HEK293 (cell line): ENCODE results near the gene PAX6.

Experiments used
- CTCF ChIA-PET: fragments of 350-600 bp; formaldehyde crosslinking; extraction: SDS; loops from one replicate; lab custom pipeline; 2021; ENCODE audit warnings: antibody characterized with exemption; lab: Yijun Ruan, JAX
- POLR2A ChIA-PET: fragments of 300-600 bp; formaldehyde crosslinking; extraction: SDS; loops from one replicate; lab custom pipeline; 2020; ENCODE audit warnings: antibody characterized with exemption, inconsistent platforms; lab: Yijun Ruan, JAX
- H3K27ac ChIP-seq: fragments of 200-500 bp; sonication (Bioruptor generic); 2 replicates; pipeline ENCODE4 v1.5.1; 2014; ENCODE audit warnings: low read depth, low read length, control low read depth, inconsistent platforms; ENCODE audit errors: extremely low read depth
- H3K36me3 ChIP-seq, 2 experiments: fragments of 200-500 bp in 1 of 2; sonication (Bioruptor generic) in 1 of 2; 1 replicate in 1 of 2; 2 replicates in 1 of 2; pipeline ENCODE4 v1.5.1; 2014 to 2017; ENCODE audit warnings: inconsistent platforms in 2 of 2, low read length in 2 of 2; ENCODE audit not compliant: control insufficient read depth in 2 of 2, insufficient read depth in 1 of 2
- H3K4me1 ChIP-seq: fragments of 200-500 bp; sonication (Bioruptor generic); 2 replicates; pipeline ENCODE4 v1.5.1; 2014; ENCODE audit warnings: mild to moderate bottlenecking, low read length, inconsistent platforms; ENCODE audit not compliant: control insufficient read depth, insufficient read depth
- H3K4me3 ChIP-seq: 2 replicates; pipeline ENCODE4 v1.5.1; 2011; ENCODE audit warnings: low read depth, mild to moderate bottlenecking, control low read depth, low read length, moderate library complexity
- H3K9me3 ChIP-seq: fragments of 200-500 bp; sonication (Bioruptor generic); 2 replicates; pipeline ENCODE4 v1.5.1; 2014; ENCODE audit warnings: low read depth, low read length, inconsistent platforms; ENCODE audit not compliant: control insufficient read depth, insufficient read depth
- MYNN ChIP-seq: fragments of 450-650 bp; formaldehyde crosslinking; IDR thresholded peaks from 2 replicates; pipeline ENCODE4 v1.5.1; 2016; ENCODE audit warnings: missing biosample characterization, missing genetic modification characterization, borderline replicate concordance
- PBX3 ChIP-seq: sonication (generic); formaldehyde crosslinking; IDR thresholded peaks from 2 replicates; pipeline ENCODE4 v1.8.1; 2022; ENCODE audit warnings: mild to moderate bottlenecking, moderate library complexity, missing genetic modification reagents
- SETDB1 ChIP-seq: IDR thresholded peaks from one replicate; pipeline ENCODE4 v1.6.1; 2017; ENCODE audit warnings: mild to moderate bottlenecking, low read length, moderate library complexity, mixed read lengths; ENCODE audit not compliant: insufficient read length
- SP2 ChIP-seq: fragments of 450-650 bp; formaldehyde crosslinking; IDR thresholded peaks from 2 replicates; pipeline ENCODE4 v1.5.1; 2016; ENCODE audit warnings: missing biosample characterization, missing genetic modification characterization
- ZNF248 ChIP-seq: fragments of 450-650 bp; formaldehyde crosslinking; IDR thresholded peaks from 2 replicates; pipeline ENCODE4 v1.5.1; 2017; ENCODE audit warnings: missing biosample characterization, missing genetic modification characterization
- ZNF280C ChIP-seq: fragments of 450-650 bp; formaldehyde crosslinking; IDR thresholded peaks from 2 replicates; pipeline ENCODE4 v1.5.1; 2016; ENCODE audit warnings: missing biosample characterization, missing genetic modification characterization
- ZNF473 ChIP-seq: fragments of 450-650 bp; formaldehyde crosslinking; IDR thresholded peaks from 2 replicates; pipeline ENCODE4 v1.5.1; 2017; ENCODE audit warnings: missing biosample characterization, missing genetic modification characterization
- ZNF514 ChIP-seq: fragments of 450-650 bp; formaldehyde crosslinking; IDR thresholded peaks from 2 replicates; pipeline ENCODE4 v1.5.1; 2016; ENCODE audit warnings: missing biosample characterization, missing genetic modification characterization
- ZNF530 ChIP-seq: fragments of 450-650 bp; formaldehyde crosslinking; IDR thresholded peaks from 2 replicates; pipeline ENCODE4 v1.5.1; 2016; ENCODE audit warnings: low read depth, missing biosample characterization, missing genetic modification characterization
- ZNF558 ChIP-seq: fragments of 450-650 bp; formaldehyde crosslinking; IDR thresholded peaks from 2 replicates; pipeline ENCODE4 v1.5.1; 2016; ENCODE audit warnings: missing biosample characterization, missing genetic modification characterization
- ZNF560 ChIP-seq: fragments of 450-650 bp; formaldehyde crosslinking; IDR thresholded peaks from 2 replicates; pipeline ENCODE4 v1.5.1; 2017; ENCODE audit warnings: missing biosample characterization, missing genetic modification characterization, borderline replicate concordance
- ZNF645 ChIP-seq: fragments of 450-650 bp; formaldehyde crosslinking; IDR thresholded peaks from 2 replicates; pipeline ENCODE4; 2016; ENCODE audit warnings: missing biosample characterization, missing genetic modification characterization
- ZNF785 ChIP-seq: fragments of 450-650 bp; formaldehyde crosslinking; IDR thresholded peaks from 2 replicates; pipeline ENCODE4 v1.5.1; 2016; ENCODE audit warnings: missing biosample characterization, missing genetic modification characterization
- TF ChIP-seq, protein P1 (sequence below): fragments of 450-650 bp; formaldehyde crosslinking; IDR thresholded peaks from 2 replicates; pipeline ENCODE4 v1.5.1; 2016; ENCODE audit warnings: missing biosample characterization, missing genetic modification characterization

Gene PAX6

DNA sequence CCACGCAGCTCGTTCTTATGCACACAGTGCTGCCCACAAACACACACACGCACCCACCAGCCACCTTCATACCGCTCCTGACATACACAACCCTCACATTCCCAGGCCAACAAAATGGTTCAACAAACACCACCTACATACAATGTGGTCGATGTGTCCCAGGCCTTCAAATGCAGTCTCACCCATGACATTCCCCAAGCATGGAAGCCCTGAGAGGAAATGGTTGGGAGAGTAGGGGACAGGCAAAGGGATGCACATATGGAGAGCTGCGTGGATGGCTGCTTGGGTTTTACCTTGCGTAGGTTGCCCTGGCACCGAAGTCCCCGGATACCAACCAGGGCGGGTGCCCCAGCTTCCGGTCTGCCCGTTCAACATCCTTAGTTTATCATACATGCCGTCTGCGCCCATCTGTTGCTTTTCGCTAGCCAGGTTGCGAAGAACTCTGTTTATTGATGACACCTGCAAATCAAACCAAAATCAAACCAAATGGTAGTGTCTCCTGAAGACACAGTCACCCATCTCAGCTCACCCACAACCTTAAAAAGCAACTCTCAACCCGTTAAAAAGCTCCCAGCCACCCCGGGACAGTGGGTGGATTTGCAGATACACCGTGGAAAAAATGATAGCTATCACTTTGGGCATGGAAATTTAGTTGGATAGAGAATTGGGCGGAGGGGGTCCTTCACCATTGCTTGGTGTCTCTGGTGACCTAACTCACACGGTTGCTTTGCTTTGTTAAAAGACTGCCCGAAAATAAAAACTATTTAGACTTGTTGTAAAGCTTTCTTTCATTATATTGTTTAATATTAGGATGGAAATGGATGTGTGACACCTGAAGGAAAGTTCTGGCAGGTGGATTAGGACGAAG lies 10.5 kb downstream of the PAX6 start (continued):
- TF ChIP-seq PBX3 (no peak), SP2 (tag by site-specific recombination) (no peak), ZNF280C (tag by site-specific recombination) (no peak), ZNF558 (tag by site-specific recombination) (no peak), ZNF473 (no peak)

GRCh38 chr11:31799435-31800397 lies 11.4 kb downstream of the PAX6 start:
- ChIA-PET CTCF (interaction anchor here (1.4 kb wide), 1 partner anchor 11 kb away, joined by 3 read pairs; no protein-coding TSS in a partner anchor), POLR2A (no interaction called here)
- Histone ChIP-seq H3K4me1 (no peaks in the 10 kb centered on the region), H3K9me3 (no peaks in the 10 kb centered on the region), H3K36me3 (peaks cover 4 to 75% of the 10 kb centered on the region in 2 experiments; a peak in 2 of 3 replicates), H3K4me3 (no peak overlapping the region), H3K27ac (no peak overlapping the region)
- TF ChIP-seq ZNF560 (tag by site-specific recombination) (no peak), MYNN (tag by site-specific recombination) (no peak), ZNF785 (tag by site-specific recombination) (no peak), ZNF248 (no peak), ZNF280C (tag by site-specific recombination) (no peak), ZNF514 (no peak), ZNF530 (tag by site-specific recombination) (no peak), SETDB1 (no peak), ZNF645 (tag by site-specific recombination) (no peak)
- TF ChIP-seq, protein P1, sequence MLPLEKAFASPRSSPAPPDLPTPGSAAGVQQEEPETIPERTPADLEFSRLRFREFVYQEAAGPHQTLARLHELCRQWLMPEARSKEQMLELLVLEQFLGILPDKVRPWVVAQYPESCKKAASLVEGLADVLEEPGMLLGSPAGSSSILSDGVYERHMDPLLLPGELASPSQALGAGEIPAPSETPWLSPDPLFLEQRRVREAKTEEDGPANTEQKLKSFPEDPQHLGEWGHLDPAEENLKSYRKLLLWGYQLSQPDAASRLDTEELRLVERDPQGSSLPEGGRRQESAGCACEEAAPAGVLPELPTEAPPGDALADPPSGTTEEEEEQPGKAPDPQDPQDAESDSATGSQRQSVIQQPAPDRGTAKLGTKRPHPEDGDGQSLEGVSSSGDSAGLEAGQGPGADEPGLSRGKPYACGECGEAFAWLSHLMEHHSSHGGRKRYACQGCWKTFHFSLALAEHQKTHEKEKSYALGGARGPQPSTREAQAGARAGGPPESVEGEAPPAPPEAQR (tag by site-specific recombination), result no peak
- TF ChIP-seq, all 188 proteins: peak for 0
